ENCODE measurements around the gene EPHA6. TPM values are rescaled to one million over a fixed set of nuclear protein-coding genes. Genes with fewer than 3 reads are reported as not detected.

Gene EPHA6
- total RNA-seq, 4 donors from 2014 or later, result 2.1 to 7.0 (median 5.8) TPM

DNA sequence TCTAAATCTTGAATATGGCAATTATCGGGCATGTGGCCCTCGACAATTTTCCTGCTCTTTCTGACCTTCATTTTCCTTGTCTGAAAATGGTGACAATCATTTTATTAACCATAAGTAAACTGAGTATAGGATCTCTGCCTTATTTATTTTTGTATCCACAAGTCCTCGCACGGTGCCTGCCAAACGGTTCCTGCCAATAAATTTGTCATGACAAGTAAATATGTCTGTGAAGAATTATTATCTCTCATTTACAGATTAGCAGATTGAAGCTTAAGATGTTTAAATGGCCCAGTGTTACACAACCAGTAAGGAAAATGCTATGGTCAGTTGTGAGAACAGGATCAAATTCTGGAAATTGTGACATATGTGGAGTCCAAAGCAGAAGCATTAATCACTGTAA lies 884.3 kb downstream of the EPHA6 start:
- Histone ChIP-seq H3K36me3 (no peaks in the 10 kb centered on the region), H3K4me1 (no peaks in the 10 kb centered on the region), H3K27me3 (no peaks in the 10 kb centered on the region), H3K27ac (no peak overlapping the region), H3K4me3 (replicated peaks in 1 of 3) (no peak overlapping the region), H3K9me3 (no peaks in the 10 kb centered on the region)
- intact Hi-C loops (cut with DNase I), result no loop called here
- no peak for TF ChIP-seq POLR2A (IDR thresholded peaks at IDR 0.05)
- no peak for TF ChIP-seq CTCF (IDR thresholded peaks at IDR 0.05)
- WGBS, 2 donors, result 80 to 84% methylated on average over 5 of the region's 5 CpGs
- no peak for DNase-seq

GRCh38 chr3:97699889-97700288 lies 885.5 kb downstream of the EPHA6 start:
- Histone ChIP-seq H3K4me3 (replicated peaks in 1 of 3) (no peak overlapping the region), H3K27ac (no peak overlapping the region), H3K36me3 (no peaks in the 10 kb centered on the region), H3K27me3 (no peaks in the 10 kb centered on the region), H3K9me3 (no peaks in the 10 kb centered on the region), H3K4me1 (no peaks in the 10 kb centered on the region)
- intact Hi-C loops (cut with DNase I), result no loop called here
- no peak for DNase-seq
- TF ChIP-seq POLR2A (IDR thresholded peaks at IDR 0.05), result no peak
- WGBS, 2 donors, result 42 to 57% methylated on average over 2 of the region's 2 CpGs

DNA sequence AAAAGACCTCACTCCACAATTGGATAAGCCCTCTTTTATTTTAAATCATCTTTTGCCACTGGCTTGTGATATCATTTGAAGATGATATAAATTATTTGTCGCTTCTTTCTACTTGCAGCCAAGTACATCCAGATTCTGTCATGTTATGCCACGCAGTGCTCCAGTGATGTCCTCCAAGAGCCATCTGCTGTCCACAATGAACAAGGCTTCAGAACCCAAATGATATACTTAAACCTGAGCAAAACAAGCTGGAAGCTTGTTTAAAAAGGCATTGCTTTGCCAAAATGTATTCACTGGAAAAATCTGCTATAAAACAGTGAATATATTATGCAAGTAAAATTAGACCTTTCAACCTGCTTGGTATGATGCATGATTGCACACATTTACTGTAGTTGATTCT lies 891.4 kb downstream of the EPHA6 start:
- DNase-seq, result no peak
- H3K9me3 ChIP-seq, result no peaks in the 10 kb centered on the region
- no peak for TF ChIP-seq POLR2A (IDR thresholded peaks at IDR 0.05)
- 74 to 80% methylated on average over 2 of the region's 2 CpGs for WGBS, 2 donors
- no peak overlapping the region for H3K4me3 ChIP-seq (replicated peaks in 1 of 3)
- H3K36me3 ChIP-seq, result no peaks in the 10 kb centered on the region
- H3K4me1 ChIP-seq, result no peaks in the 10 kb centered on the region
- no peak overlapping the region for H3K27ac ChIP-seq
- H3K27me3 ChIP-seq, result no peaks in the 10 kb centered on the region
- intact Hi-C loops (cut with DNase I), result no loop called here

GRCh38 chr3:97706226-97706625 lies 891.8 kb downstream of the EPHA6 start:
- TF ChIP-seq CTCF (IDR thresholded peaks at IDR 0.05) (no peak), POLR2A (IDR thresholded peaks at IDR 0.05) (no peak)
- no peaks in the 10 kb centered on the region for H3K27me3 ChIP-seq
- no peaks in the 10 kb centered on the region for H3K4me1 ChIP-seq

DNA sequence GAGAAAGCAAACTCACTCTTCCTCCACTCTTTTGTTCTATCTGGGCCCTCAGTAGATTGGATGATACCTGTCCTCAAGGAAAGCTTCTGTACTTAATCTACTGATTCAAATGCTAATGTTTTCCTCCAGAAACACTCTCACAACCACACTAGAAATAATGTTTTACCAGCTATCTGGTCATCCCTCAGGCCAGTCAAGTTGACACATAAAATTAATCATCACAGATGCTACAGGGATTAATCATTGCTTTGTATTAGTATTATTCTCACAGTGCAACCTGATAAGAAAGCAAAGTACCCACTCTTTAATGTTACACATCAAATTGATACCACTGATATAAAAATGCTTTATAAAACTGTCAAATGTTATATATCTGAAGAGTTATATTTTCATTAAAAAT lies 897.3 kb downstream of the EPHA6 start:
- Histone ChIP-seq H3K27ac (no peak overlapping the region), H3K4me3 (replicated peaks in 1 of 3) (no peak overlapping the region), H3K27me3 (no peaks in the 10 kb centered on the region), H3K36me3 (no peaks in the 10 kb centered on the region), H3K9me3 (no peaks in the 10 kb centered on the region), H3K4me1 (peaks cover 0 to 8% of the 10 kb centered on the region in 2 donors)
- no peak for DNase-seq
- intact Hi-C loops (cut with DNase I), result no loop called here
- TF ChIP-seq CTCF (IDR thresholded peaks at IDR 0.05) (no peak), POLR2A (IDR thresholded peaks at IDR 0.05) (no peak)

More at GRCh38 chr3:97706226-97706625, 891.8 kb downstream of the EPHA6 start:
- Histone ChIP-seq H3K9me3 (no peaks in the 10 kb centered on the region), H3K36me3 (no peaks in the 10 kb centered on the region), H3K27ac (no peak overlapping the region), H3K4me3 (replicated peaks in 1 of 3) (no peak overlapping the region)
- intact Hi-C loops (cut with DNase I), result no loop called here
- WGBS, 2 donors, result 78 to 85% methylated on average over 4 of the region's 4 CpGs
- no peak for DNase-seq

- 29 to 37% methylated on average over 3 of the region's 3 CpGs for WGBS, 2 donors
- peaks cover 0 to 8% of the 10 kb centered on the region in 2 donors for H3K4me1 ChIP-seq
- TF ChIP-seq CTCF (IDR thresholded peaks at IDR 0.05) (no peak), POLR2A (IDR thresholded peaks at IDR 0.05) (no peak)
- H3K9me3 ChIP-seq, result no peaks in the 10 kb centered on the region
- no peaks in the 10 kb centered on the region for H3K36me3 ChIP-seq
- no peak overlapping the region for H3K4me3 ChIP-seq (replicated peaks in 1 of 3)
- peak in 1 of 2 donors; percentile 4 for DNase-seq
- intact Hi-C loops (cut with DNase I), result no loop called here
- no peaks in the 10 kb centered on the region for H3K27me3 ChIP-seq
- H3K27ac ChIP-seq, result no peak overlapping the region
These were observed 898.5 kb downstream of the EPHA6 start for GRCh38 chr3:97712919-97713318.
